AG10803 (cell line): ENCODE data around the gene NTHL1.
A peak's percentile ranks its signal among the peaks of the same experiment; 100 is the strongest.

Experiments
- DNase-seq: peaks from one replicate; pipeline ENCODE4 v3.0.0; 2010; ENCODE audit warnings: low read depth
- H3K4me3 ChIP-seq: 2 replicates; pipeline ENCODE4 v1.5.1; 2011; ENCODE audit warnings: mild to moderate bottlenecking, low read length, control low read depth
- CTCF ChIP-seq: conservative IDR thresholded peaks from 2 replicates; pipeline ENCODE4 v1.5.1; 2011; ENCODE audit warnings: mild to moderate bottlenecking, low read length, control low read depth, inconsistent platforms

Gene NTHL1

GRCh38 chr16:2046893-2047329 is 723 bp downstream of the NTHL1 start:
- H3K4me3 ChIP-seq = peak overlapping the region; percentile 89
- TF ChIP-seq CTCF = no peak
- no peak for DNase-seq

- H3K4me3 ChIP-seq = no peak overlapping the region
- no peak for DNase-seq
- no peak for TF ChIP-seq CTCF
Measured at GRCh38 chr16:2045965-2046892, 1.4 kb downstream of the NTHL1 start.

GRCh38 chr16:2044541-2044940 is 3.1 kb downstream of the NTHL1 start:
- no peak for TF ChIP-seq CTCF
- no peak overlapping the region for H3K4me3 ChIP-seq
- DNase-seq = no peak

GRCh38 chr16:2043667-2044451 is 3.8 kb downstream of the NTHL1 start:
- DNase-seq = no peak
- no peak overlapping the region for H3K4me3 ChIP-seq
- no peak for TF ChIP-seq CTCF

- no peak overlapping the region for H3K4me3 ChIP-seq
- TF ChIP-seq CTCF = no peak
- DNase-seq = no peak
Measured at GRCh38 chr16:2042986-2043666, 4.5 kb downstream of the NTHL1 start.

GRCh38 chr16:2042171-2042985 is 5.3 kb downstream of the NTHL1 start:
- no peak for TF ChIP-seq CTCF
- no peak overlapping the region for H3K4me3 ChIP-seq
- no peak for DNase-seq
